ENCODE data around the gene ACTL8.

The ACTL8 gene

GRCh38 chr1:17851056-17851455 lies 95.9 kb downstream of the ACTL8 start:
- DNase-seq = no peak

- no peak for DNase-seq
Observed at GRCh38 chr1:17852383-17852782, 97.2 kb downstream of the ACTL8 start.

GRCh38 chr1:17853241-17853935 lies 98.3 kb downstream of the ACTL8 start:
- no peak for DNase-seq

GRCh38 chr1:17856496-17857108 lies 101.5 kb downstream of the ACTL8 start:
- no peak for DNase-seq

GRCh38 chr1:17857109-17857499 lies 102.0 kb downstream of the ACTL8 start:
- DNase-seq = no peak

- no peak for DNase-seq
Observed at GRCh38 chr1:17857996-17858395, 102.9 kb downstream of the ACTL8 start.

GRCh38 chr1:17860812-17861211 lies 105.7 kb downstream of the ACTL8 start:
- no peak for DNase-seq

GRCh38 chr1:17861685-17862084 lies 106.6 kb downstream of the ACTL8 start:
- DNase-seq = no peak

- no peak for DNase-seq
Observed at GRCh38 chr1:17862121-17862520, 107.0 kb downstream of the ACTL8 start.

- DNase-seq = no peak
Observed at GRCh38 chr1:17865912-17866739, 111.0 kb downstream of the ACTL8 start.

GRCh38 chr1:17866740-17867029 lies 111.6 kb downstream of the ACTL8 start:
- DNase-seq = no peak

- no peak for DNase-seq
Observed at GRCh38 chr1:17867470-17867869, 112.3 kb downstream of the ACTL8 start.

- no peak for DNase-seq
Observed at GRCh38 chr1:17869815-17870214, 114.7 kb downstream of the ACTL8 start.

- no peak for DNase-seq
Observed at GRCh38 chr1:17870679-17871078, 115.5 kb downstream of the ACTL8 start.

- DNase-seq = no peak
Observed at GRCh38 chr1:17873007-17873675, 118.0 kb downstream of the ACTL8 start.

GRCh38 chr1:17874231-17874630 lies 119.1 kb downstream of the ACTL8 start:
- no peak for DNase-seq

GRCh38 chr1:17874710-17875109 lies 119.6 kb downstream of the ACTL8 start:
- DNase-seq = no peak

GRCh38 chr1:17875171-17875881 lies 120.2 kb downstream of the ACTL8 start:
- DNase-seq = no peak

- no peak for DNase-seq
Observed at GRCh38 chr1:17875882-17876280, 120.7 kb downstream of the ACTL8 start.

Measured in NCI-H1417 treated with DMSO at 0.1 percent for 48 hours (cell line).